ENCODE measurements around the gene SDC3. TPM values are rescaled to one million over a fixed set of nuclear protein-coding genes. Genes with fewer than 3 reads are reported as not detected.
"Not testable (repeated sequence)": the region's sequence is repeated elsewhere in the genome, so short reads cannot be mapped to it uniquely, and the experiment has no call there.

Gene SDC3
- polyA plus RNA-seq (ENCODE audit: insufficient read length): 24.8 TPM
- long read RNA-seq, donor 1, full-length matches to known transcripts: 12 of 28 reads
- long read RNA-seq, donor 1, partial matches to known transcripts: 16 of 28 reads
- long read RNA-seq, donor 1, other reads (novel, unspliced or antisense): 0 of 28 reads
- long read RNA-seq, donor 2, full-length matches to known transcripts: 8 of 15 reads
- long read RNA-seq, donor 2, partial matches to known transcripts: 7 of 15 reads
- long read RNA-seq, donor 2, other reads (novel, unspliced or antisense): 0 of 15 reads
- long read RNA-seq, donor 3, full-length matches to known transcripts: 7 of 13 reads
- long read RNA-seq, donor 3, partial matches to known transcripts: 6 of 13 reads
- long read RNA-seq, donor 3, other reads (novel, unspliced or antisense): 0 of 13 reads
- long read RNA-seq, donor 4, full-length matches to known transcripts: 2 of 2 reads
- long read RNA-seq, donor 4, partial matches to known transcripts: 0 of 2 reads
- long read RNA-seq, donor 4, other reads (novel, unspliced or antisense): 0 of 2 reads
- long read RNA-seq, donor 5, transcript SDC3-202 (5 exons, 1,580 nt): major isoform, 15 of 21 reads
- long read RNA-seq, donor 5, partial matches to known transcripts: 6 of 21 reads
- long read RNA-seq, donor 5, other reads (novel, unspliced or antisense): 0 of 21 reads
- long read RNA-seq, donor 6, full-length matches to known transcripts: 11 of 18 reads
- long read RNA-seq, donor 6, partial matches to known transcripts: 7 of 18 reads
- long read RNA-seq, donor 6, other reads (novel, unspliced or antisense): 0 of 18 reads
- long read RNA-seq, donor 7, full-length matches to known transcripts: 17 of 30 reads
- long read RNA-seq, donor 7, partial matches to known transcripts: 13 of 30 reads
- long read RNA-seq, donor 7, other reads (novel, unspliced or antisense): 0 of 30 reads
- long read RNA-seq, donor 8, full-length matches to known transcripts: 3 of 3 reads
- long read RNA-seq, donor 8, partial matches to known transcripts: 0 of 3 reads
- long read RNA-seq, donor 8, other reads (novel, unspliced or antisense): 0 of 3 reads

GRCh38 chr1:30908696-30909364 lies at the start of gene SDC3:
Gene SDC3 (minus strand): TSS chr1:30908758. CDS start chr1:30908586, 172 bp downstream.
- DNase-seq: no peak

DNA sequence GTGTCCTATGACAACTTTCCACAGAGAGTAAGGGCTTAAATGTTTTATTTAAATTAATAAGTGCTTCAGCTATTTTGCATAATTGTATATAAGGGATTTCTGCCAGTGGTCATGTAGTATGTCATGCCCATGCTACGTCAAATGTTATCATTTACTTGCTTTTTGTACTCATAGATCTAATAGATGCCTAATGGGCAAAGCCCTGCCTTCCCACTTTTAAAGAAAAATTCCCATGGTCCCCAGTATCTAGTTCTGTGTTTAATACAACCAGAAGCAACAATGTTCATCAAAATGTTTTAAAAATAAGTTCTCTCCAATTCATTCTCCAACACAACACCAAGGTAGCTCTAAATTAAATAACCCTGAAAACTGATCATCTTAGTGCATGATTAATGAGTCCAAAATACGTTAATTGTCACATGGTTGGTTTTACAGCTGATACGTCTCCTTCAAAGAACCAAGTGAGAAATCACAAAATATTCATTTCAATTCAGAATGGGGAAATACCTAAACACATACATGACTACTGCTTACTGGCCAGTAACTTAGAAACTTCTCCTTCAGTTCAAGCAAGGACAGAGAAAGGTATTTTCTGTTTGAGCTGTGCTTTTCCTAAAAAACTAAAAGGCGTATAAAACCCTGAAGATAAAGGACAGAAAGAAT lies 49.1 kb upstream of the SDC3 start:
- DNase-seq: no peak

- DNase-seq: no peak
Observed at GRCh38 chr1:30955448-30956015, 47.0 kb upstream of the SDC3 start.

- DNase-seq: no peak
Observed at GRCh38 chr1:30953685-30954084, 45.1 kb upstream of the SDC3 start.

- DNase-seq: no peak
Observed at GRCh38 chr1:30952098-30952497, 43.5 kb upstream of the SDC3 start.

DNA sequence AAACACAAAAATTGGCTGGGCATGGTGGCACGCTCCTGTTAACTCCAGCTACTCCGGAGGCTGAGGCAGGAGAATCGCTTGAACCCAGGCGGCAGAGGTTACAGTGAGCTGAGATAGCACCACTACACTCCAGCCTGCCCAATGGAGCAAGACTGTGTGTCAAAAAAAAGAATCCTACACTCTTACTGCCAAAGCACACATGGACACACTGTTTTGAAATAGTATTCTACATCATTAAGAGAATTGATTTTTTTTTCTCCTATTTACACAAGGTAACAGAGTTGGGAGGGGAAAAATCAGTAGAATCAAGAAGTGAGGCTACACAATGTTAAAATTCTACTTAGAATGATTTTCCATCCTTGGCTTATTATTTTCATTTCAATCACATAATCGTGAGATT lies 42.1 kb upstream of the SDC3 start:
- DNase-seq: no peak

GRCh38 chr1:30950053-30950452 lies 41.5 kb upstream of the SDC3 start:
- no peak for DNase-seq

GRCh38 chr1:30949487-30949838 lies 40.9 kb upstream of the SDC3 start:
- not testable (repeated sequence) for DNase-seq

DNA sequence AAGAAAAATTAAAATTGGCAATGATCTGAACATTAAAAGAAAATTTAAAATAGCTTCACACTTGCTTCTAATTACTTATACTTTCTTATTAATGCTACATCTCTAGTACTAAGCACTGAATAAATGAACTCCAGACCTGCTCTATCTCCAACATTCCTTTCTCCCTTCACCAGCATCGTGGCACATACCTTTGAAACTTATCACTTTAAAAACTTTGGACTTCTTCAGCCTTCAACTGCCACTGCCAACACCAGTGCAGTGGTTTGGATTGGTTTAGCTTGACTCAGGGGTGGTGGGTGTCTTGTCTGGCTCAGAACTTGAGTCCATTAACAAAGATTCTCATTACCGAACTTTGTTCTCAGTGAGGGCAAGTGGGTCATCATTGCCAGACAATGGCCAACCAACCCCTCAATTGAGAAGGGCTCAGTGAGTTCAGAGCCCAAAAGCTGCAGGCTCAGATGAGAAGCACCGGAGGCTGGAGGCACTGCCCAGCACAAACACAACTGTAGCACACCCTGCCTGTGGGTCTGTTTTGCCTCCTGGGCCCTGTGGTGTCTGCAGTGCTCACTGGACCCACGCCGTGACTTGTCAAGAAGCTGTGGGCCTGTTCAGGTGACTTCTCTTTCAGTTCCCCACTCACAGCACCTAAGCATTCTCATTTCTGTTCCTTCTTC lies 40.4 kb upstream of the SDC3 start:
- not testable (repeated sequence) for DNase-seq

GRCh38 chr1:30948278-30948677 lies 39.7 kb upstream of the SDC3 start:
- no peak for DNase-seq

GRCh38 chr1:30947212-30947611 lies 38.7 kb upstream of the SDC3 start:
- no peak for DNase-seq

DNA sequence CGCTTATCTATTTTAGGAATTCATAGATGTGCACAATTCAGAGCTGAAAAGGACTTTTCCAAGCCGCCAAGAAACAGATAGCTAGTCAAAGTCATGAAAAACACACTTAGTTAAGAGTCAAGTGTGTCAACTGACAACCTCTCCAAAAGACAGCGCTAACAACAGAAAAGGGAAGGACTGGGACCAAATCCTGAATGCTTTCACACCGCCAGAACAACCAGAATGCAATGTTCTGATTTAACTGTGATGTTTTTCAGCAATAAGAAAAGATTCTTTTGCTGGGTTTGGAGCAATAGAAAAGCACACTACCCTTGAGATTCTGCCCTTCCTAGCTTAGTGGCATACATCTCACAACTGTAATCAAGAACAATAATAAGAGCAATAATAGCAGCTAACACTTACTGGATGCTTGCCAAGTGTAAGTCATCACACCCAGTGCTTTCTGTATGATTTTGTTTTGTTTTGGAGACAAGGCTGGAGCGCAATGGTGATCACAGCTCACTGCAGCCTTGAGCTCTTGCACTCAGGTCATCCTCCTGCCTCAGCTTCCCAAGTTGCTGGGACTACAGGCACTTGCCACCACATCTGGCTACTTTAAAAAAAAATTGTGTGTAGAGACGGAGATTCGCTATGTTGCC lies 33.9 kb upstream of the SDC3 start:
- DNase-seq: no peak

- no peak for DNase-seq
Observed at GRCh38 chr1:30940541-30940940, 32.0 kb upstream of the SDC3 start.

DNA sequence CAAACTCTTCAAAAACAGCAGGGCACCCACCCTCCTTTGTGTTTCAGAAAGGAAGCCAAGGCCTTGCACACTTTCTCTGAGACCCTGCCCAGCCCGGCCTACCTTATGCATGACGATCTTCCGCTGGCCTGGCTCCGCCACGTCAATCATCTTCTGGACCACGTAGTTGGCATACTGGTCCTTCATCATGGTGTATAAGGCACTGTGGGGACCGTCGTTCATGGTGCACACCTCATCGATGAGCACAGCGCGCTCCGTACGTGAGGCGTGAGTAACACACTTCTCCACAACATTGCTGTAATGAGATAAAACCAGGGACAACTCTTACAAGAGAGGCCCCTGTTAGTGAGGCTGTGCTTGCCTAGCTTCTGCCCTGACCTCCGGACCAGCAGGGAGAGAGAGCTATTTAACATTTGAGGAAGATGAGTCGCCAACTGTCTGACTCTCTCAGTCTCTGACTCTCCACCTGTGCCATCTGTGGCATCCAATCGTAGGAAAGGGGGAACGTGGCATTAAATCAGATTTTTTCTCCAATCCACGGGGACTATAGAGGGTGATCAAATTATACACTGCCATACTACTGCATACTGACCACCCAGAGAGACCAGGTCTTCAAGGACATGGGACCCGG lies 28.1 kb upstream of the SDC3 start:
- DNase-seq: no peak

GRCh38 chr1:30935758-30936157 lies 27.2 kb upstream of the SDC3 start:
- not testable (repeated sequence) for DNase-seq

DNA sequence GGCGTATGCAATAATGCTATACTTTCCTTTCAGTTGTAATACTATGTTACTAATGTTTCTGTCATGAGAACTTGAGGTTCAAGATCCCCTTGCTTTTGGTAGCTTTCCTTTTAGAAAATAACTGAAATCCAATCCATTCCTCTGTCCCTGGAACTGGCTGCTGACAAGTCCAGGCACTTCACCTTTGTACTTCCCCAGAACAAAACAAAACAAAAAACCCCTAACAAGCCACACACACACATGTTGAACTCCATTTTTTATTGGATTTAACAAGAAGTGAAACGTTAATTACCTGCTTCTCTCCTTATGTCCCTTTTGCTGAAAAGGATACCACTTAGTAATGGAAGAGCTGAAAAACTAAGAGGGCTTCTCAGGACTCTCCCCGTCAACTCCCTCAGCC lies 26.1 kb upstream of the SDC3 start:
- no peak for DNase-seq

GRCh38 chr1:30933874-30934252 lies 25.3 kb upstream of the SDC3 start:
- no peak for DNase-seq

- no peak for DNase-seq
Observed at GRCh38 chr1:30930631-30931173, 22.1 kb upstream of the SDC3 start.

GRCh38 chr1:30929944-30930525 lies 21.5 kb upstream of the SDC3 start:
- DNase-seq: no peak
